HG02642 (cell line): ENCODE measurements around the gene PCDH9.
"Not testable (repeated sequence)": the region's sequence is repeated elsewhere in the genome, so short reads cannot be mapped to it uniquely, and the experiment has no call there.

Source experiments
- ATAC-seq: cut with Tn5 transposase; IDR thresholded peaks from one replicate; pipeline ENCODE4 v1.9.1; 2021; ENCODE audit warnings: mild to moderate bottlenecking; ENCODE audit not compliant: unreplicated experiment, poor library complexity

PCDH9 gene

DNA sequence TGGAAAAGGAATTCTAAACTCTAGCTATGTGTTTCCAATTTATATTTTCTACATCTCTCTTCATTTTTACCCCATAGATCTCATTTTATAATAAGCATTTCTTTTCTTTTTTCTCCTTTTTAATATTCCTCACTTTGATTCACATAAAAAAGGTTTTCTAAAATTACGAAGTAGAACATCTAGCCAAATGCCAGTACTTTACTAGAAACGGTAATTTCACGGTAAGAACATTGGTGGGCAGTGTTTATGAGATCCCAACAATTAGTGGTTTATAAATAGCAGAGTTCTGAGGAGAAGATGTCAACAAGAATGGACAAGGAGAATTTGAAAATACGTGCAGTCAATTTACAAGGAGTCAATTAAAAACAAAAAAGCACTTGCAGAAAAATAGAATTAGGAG lies 94.8 kb downstream of the PCDH9 start:
- no peak for ATAC-seq

DNA sequence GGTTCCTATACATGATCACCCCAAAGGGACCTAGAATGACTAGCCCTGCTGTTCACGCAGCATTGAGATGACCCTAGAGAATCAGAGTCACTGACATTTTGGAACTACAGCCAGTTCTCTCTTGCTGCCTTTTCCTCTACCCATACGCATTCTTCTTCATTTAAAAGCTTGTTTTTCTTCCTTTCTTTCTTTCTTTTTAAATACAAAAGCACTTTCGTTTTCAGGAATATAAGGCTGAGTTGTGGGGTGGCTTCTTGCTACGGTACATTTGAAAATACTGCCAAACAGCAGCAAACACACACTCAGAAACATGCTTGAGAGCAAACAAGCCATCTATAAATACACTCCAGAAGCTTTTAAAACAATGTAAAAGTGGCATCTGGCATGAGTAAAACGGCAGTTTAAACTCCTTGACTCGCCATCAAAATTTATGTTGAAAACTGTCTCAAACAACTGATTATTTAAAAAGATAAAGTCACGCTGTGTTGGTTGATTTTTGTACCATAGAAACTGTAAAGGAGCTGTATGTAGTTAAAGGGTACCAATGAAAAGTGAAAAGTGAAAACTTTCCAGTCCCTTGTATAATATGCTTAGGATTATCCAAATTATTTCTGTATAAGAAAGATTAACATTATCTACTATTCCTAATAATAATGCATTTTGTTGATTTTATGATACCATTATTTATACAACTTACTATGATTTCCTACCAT lies 95.6 kb downstream of the PCDH9 start:
- ATAC-seq: no peak

DNA sequence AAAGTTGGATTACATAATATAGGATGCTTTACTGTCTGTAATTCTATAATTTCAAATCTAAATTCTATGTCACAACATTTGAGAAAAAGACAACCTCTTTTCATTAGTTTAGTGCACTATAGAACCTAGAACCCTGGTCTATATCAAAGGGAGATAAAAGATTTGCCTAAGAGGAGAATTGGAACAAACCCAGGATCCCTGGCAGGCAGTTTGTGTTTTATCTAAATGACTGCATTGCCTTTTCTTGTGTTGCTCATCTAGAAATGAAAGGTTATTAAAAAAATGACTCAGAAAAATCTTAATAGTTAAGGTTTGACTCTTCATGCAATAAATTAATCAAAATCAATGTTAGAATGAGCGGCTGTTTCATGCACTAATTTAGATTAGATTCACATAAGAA lies 96.7 kb downstream of the PCDH9 start:
- no peak for ATAC-seq

DNA sequence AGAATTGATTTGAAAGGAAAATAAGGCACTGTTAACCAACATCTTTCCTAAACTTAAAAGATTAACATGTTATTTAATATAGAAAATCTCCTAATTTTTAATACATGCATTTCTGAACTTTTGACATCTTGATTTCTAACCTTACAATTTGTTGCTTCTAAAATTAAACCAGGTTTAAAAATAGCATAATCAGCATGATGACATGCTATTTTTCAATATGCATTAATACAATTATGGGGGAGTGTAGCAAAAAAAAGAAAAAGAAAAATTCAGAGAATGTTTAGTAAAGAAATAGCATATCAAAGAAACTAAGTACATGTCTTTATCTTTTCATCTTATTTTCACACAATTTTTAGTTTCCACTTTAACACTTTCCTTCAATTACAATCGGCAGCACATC lies 98.7 kb downstream of the PCDH9 start:
- ATAC-seq: no peak

DNA sequence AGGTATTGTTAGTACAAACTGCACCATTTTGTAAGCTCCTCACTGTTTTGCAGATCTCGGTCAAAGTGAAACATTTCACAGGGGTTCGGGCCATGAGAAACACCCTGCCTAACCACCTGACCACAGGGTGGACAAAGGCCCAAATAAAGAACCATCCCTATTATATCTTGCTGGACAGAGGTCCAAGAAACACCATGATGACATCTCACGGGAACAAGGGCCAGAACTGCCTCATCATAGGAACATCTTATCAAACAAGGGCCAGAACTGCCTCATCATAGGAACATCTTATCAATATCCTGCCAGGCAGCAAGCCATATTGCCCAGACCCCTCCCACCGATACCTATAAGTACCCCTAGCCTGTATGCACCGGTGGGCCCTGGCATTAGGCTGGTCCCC lies 99.7 kb downstream of the PCDH9 start:
- ATAC-seq: no peak

DNA sequence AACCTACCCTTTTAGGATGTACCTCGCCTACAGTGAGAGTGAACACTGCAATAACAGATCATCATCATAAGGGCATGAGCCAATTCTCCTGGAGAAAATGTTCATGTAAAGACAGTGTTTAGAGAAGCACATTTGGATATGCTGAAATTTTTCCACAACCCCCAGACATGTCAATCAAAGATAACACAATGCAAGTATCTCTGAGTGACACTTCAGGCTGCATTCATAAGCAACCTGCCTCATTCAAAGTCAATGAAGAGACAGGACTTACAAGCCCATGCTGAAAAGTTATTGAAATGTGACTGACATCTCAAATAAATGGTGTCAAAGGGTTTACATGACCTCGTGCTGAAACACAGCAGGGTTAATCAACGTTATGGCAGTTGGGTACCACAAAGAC lies 102.0 kb downstream of the PCDH9 start:
- ATAC-seq: no peak

DNA sequence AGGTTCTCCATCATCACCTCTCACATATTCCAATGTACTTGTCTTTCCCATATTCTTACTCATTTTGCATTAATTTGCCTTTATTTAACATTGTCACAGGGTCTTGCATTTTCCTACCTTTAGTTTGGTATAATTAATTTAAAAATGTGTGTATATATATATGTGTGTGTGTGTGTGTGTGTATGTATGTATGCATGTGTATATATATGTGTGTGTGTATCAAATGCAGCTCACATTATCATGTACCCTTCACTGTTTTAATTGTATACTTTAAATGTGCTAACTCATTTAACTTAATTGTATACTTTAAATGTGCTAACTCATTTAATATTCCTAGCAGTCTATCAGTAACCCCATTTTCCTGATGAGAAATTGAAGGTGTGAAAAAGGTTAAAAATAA lies 104.5 kb downstream of the PCDH9 start:
- ATAC-seq: no peak

DNA sequence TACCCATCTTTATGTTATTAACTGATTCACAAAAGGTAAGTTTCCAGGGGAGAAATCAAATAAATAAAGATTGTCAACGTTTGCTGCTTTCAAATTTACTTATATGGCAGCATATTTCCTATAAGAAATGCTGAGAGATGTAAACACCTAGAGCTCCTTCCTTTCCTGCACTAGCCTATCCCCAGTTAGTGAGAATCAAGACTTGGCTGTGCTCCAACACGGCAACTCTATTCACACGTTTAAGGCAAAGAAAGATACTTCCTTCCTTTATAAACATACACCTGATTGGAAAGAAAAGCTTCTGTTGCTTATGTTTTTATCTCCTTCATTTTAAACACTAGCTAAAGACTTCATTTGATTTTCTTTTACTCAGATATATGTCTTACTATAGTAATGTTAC lies 107.0 kb downstream of the PCDH9 start:
- no peak for ATAC-seq

DNA sequence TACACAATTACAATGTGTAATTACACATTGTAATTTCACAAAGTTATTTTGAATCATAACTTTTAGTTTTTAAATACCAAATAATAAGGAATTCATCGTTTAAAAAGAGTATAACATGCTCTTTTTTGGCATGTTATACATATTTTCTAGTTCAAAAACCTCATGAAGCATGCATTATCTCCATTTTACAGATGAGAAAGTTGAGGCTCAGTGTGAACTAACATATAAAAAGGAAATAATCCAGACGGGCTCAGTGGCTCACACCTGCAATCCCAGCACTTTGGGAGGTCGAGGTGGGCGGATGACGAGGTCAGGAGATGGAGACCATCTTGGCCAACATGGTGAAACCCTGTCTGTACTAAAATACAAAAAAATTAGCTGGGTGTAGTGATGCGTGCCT lies 107.9 kb downstream of the PCDH9 start:
- ATAC-seq: no peak

DNA sequence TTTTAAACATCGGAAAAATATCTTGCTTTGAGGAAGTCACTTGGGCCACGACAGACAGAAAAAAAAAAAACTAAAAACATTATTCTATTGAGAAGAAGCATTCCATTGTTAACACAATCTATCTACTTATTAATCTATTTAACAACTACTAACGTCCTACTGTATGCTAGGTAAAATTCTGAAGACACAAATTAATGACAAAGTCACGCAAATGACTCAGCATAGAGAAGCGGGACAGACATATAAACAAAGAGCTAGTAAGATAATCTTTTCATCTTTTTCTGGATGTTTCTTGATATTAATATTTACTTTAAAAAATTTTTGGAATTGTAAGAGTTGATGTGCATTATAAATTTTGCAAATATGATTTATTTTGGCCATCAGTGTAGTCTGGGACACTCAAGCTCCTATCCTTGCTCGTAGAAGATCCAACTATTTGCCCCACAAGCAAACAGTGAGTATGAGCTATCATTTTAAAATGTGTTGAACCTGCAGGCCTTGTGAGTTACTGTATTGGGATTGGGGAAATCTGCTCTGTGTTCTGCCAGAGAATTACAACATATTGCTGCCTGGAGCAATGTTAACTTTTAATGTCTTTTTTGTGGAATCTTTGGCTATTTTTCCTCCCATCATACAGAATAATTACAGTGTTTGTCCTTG lies 109.1 kb downstream of the PCDH9 start:
- no peak for ATAC-seq

DNA sequence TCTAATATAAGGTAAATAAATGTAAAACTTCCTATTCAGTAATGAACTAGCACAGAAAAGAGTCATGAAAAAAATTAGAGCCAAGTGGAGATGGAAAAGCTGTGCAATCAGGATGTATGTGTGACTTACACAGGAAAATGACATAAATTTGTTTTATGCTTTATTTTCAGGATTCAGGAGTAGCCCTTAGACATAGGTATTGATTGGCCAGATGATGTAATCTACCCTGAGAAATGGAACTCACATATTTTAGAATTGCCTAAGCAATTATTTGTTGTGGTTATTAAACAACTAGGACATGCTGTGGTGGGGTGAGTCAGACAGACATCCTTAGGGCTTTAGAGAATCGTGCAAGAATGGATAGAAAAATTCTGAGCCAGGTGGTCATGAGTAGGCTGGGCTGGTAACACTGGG lies 110.6 kb downstream of the PCDH9 start:
- ATAC-seq: no peak

DNA sequence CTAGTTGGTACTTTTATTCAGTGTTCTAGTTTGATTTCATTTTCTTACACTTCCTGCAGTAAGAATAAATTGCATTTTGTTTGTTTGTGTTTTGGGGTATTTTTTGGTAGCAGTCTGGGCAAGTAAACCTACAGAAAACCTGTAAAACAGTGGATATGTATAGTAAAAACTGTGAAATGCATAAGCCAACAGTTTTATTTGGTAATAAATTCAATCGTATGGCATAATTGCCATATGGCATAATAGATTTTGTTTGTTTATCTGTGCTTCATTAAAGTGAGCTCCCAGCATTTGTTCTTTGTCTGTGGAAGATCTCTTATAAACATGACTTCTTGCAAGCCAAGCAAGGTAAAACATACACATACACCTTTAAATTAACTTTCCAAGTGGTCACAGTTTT lies 111.9 kb downstream of the PCDH9 start:
- no peak for ATAC-seq

DNA sequence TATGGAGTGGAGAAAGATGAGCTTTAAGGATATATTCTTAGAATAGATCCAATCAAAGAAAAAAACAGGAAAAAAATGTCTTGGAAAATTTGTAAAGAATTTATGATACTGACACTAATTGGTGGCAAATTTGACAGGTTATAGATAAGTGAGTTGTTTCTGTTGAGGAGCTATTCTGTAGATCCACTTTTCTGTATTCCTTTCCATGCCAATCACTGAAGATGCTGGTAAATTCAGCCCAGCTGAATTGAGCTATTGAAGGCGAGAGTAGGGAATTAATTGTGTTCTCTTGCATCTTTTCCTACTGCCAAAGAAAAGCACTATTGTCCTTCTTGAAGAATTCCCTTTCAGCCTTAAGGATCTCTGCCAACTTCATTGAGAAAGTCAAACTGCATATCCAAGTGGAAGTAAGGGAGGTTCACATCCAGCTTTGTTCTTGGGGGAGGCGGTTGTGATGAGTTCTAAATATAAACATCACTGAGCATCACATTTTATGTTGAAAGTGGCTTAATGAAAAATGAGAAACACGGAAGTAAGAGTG lies 113.1 kb downstream of the PCDH9 start:
- ATAC-seq: no peak

DNA sequence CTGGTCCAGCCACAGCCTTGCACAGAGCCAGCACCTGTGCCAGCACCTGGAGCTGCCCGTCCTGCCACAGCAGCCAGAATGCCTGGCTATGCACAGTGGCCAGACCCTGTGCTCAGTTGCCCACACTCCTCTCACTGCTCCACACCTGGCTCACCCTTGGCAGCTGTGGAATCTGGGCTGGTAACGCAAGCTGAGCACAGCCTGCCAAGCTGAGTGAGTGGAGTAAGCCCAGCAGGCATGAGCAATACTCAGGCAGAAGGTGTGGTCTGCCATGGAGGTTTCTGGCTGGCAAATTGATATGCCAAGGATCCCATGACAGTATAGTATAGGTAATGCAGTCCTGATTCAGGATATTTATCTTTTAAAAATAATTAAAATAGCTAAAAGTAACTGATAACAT lies 122.2 kb downstream of the PCDH9 start:
- ATAC-seq: no peak

DNA sequence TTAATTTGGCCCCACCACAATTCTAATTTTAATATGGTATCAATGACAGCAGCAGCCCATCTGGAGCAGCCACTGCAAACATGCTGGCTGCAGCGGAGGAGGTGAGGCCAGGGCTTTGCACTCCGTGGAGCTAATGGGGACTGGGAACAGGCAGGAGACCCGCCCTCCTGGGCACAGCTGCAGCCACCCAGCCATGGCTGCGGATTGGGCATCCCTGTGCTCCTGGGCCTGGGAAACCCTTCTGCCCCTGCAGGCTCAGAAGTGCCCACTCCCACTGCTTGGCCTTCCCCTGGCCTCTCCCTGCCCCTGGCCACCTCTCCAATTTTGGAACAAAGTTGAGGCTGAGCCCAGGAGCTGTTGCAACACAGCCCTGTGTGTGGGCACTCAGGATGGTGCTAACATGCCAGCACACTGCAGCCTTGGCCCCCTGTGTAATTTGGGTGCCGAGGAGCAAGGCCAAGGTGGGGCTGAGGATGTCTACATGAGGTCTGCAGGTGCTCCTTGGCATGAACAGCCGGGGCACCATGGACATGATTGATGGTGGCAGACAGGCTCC lies 123.6 kb downstream of the PCDH9 start:
- no peak for ATAC-seq

DNA sequence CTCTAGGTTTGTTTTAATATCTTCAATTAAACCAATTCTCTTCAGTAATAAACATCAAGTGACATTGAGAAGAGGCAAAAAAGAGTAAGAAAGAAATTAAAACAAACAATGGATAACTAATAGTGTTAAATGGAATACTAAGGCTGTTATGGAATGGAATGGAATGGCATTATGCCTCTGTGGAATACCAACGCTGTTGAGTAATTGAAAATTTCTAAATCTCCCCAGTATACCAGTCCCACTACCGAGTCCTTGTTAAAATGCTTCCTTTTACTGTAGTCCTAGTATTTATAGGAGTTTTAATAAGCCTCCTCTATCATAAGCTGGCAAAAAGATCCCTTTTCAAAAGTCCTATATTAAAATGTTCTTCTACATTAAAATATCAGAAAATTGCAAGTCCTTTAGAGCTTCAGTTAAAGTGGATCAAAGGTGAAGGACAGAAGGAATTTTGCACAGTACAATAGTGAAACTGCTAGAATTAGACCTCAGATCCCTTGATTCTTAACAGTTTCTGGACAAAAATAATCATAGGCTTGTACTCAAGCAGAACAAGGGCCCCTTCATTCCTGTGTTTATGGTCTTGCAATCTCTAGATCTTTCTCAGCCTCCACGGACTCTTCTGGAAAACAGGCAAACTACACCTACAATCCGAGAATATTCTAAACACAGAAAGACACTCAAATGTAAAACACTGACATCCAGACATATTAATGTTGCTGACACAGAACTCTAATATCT lies 128.2 kb downstream of the PCDH9 start:
- ATAC-seq: no peak

DNA sequence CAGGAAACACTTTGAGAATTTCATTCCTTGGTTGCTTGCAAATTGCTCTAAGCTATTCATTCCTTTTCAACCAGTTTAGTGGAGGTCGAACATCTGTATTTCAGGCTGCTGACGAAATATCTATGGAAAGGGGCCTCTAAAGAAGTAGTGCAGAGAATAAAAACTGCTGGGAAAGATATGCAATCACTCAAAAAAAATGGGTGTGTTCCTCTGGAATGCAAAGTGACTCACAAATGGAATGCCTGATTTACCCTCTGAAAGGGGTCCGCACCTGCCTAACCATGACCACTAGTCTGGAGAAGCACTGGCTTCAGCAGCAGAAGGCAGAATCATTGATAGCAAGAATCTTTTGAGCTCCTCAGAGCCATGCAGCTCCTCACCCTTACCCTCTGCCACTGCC lies 129.4 kb downstream of the PCDH9 start:
- ATAC-seq: no peak

DNA sequence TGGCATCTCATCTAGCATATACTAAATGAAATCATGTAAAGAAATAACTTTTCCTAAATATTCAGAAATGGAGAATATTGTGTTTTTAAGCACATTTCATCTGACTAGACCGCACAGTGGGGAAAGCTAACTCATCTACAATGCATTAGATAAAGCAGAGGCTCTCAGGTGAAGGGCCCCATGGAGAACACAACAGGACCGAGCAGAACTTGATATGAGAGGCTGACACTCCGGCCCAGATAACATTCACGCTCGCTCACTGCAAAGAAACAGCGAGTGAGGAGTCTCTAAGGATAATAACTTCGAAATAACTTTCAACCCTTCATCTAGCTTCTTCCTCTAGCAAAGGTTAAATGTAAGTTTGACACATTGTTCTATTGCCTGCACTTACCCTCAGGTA lies 130.6 kb downstream of the PCDH9 start:
- no peak for ATAC-seq

DNA sequence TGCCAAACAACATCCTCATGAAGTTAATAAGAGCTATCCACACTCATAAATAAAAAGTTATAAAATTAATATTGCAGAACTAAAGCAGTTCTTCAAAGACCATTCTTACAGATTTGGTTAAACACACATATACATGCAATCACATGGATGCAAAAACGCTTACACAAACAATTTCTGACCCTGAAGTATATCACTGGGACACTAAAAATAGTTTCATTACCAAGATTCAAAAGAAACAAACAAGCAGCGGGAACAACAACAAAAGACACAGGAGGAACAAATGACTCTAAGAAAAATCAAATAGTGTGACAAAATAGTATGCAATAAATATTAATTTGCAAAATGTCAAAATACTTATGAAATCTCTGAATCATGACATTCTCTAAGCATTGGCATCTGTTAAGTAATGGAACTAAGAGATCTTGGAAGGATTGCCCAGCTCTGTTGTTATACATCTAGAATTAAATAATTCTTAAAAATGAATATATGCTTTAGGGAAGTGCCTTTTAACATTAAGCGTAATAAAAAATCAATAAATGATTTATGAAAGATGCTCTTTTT lies 132.2 kb downstream of the PCDH9 start:
- ATAC-seq: no peak

DNA sequence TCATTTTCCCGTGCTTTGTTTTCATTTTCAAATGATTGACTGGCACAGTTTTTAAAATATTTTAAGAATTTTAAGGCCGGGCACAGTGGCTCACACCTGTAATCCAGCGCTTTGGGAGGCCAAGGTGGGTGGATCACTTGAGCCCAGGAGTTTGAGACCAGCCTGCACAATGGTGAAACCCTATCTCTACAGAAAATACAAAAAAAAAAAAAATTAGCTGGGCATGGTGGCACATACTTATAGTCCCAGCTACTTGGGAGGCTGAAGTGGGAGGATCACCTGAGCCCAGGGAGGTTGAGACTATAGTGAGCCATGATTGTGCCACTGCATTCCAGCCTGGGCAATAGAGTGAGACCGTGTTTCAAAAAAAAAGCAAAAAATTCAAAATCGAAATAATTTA lies 133.2 kb downstream of the PCDH9 start:
- ATAC-seq: not testable (repeated sequence)

DNA sequence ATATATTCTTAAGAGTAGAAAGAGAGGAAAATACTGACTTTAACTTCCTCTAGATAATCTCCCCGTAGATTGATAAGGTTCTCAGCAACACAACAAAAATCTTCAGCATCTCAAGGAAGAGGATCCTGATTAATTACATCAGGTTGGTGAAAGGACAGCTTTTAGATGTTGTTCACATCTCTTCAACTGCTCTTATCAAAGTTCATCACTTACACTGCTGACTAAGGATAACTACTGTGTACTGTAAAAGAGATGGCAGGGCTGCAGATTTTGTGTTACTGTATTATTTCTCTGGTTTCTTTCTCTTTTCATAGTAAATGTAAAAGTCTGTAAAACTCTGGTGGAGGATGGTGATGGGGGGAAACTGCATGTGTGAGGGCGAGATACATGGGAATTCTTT lies 133.7 kb downstream of the PCDH9 start:
- no peak for ATAC-seq
